HL-60 (cell line): ENCODE data around the gene KLHL25.

Source experiments
- DNase-seq, 2 experiments: peaks; one replicate each; pipeline ENCODE4 v3.0.0-alpha.2; 2010 to 2020; ENCODE audit warnings: low read depth in 1 of 2, low spot score in 1 of 2
- H3K27ac ChIP-seq: fragments of 250-450 bp; sonication (Bioruptor Pico); replicated peaks from 2 replicates; pipeline ENCODE4 v1.5.1; 2020; ENCODE audit warnings: mild to moderate bottlenecking, moderate library complexity
- H3K27me3 ChIP-seq: fragments of 250-450 bp; sonication (Bioruptor Pico); 2 replicates; pipeline ENCODE4 v1.5.1; 2021; ENCODE audit warnings: mild to moderate bottlenecking, moderate library complexity; ENCODE audit not compliant: insufficient read depth, poor library complexity, severe bottlenecking
- H3K4me3 ChIP-seq: replicated peaks from 2 replicates; pipeline ENCODE4 v1.5.1; 2011; ENCODE audit warnings: mild to moderate bottlenecking, control low read depth, low read length; ENCODE audit not compliant: insufficient read depth
- CTCF ChIP-seq: IDR thresholded peaks from one replicate; pipeline ENCODE4 v1.5.1; 2011; ENCODE audit warnings: low read length, control low read depth, inconsistent platforms; ENCODE audit not compliant: insufficient read depth
- GABPA ChIP-seq: IDR thresholded peaks from 2 replicates; pipeline ENCODE4 v1.6.1; 2012; ENCODE audit warnings: low read depth
- POLR2AphosphoS5 ChIP-seq: IDR thresholded peaks from 2 replicates; pipeline ENCODE4 v1.6.1; 2012; ENCODE audit warnings: low read depth
- SPI1 ChIP-seq: IDR thresholded peaks from 2 replicates; pipeline ENCODE4 v1.6.1; 2012; ENCODE audit warnings: low read depth, mild to moderate bottlenecking, borderline replicate concordance
- TF ChIP-seq, protein P1 (sequence below): IDR thresholded peaks from 2 replicates; pipeline ENCODE4 v1.6.1; 2012; ENCODE audit warnings: low read depth; ENCODE audit not compliant: insufficient replicate concordance

Gene KLHL25

DNA sequence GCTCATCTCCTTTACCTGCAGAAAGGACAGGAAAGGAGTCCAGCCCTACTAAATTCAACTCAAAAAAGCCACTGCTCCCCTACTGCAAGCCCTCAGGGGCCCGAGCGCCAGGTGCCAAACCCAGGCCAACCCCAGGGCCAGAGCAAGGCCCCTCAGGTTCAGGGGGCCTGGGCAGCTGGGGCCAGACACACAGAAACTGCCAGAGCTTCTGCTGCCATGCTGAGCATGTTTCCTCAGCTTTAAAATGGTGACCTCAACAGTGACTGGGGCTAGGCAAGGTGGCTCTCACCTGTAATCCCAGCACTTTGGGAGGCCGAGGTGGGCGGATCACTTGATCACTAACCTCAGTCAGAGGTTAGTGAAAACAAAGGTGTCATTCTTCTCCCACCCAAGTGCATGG, 38.8 kb downstream of the KLHL25 start:
- no peak for DNase-seq
- no peak overlapping the region for H3K27ac ChIP-seq
- no peak overlapping the region for H3K4me3 ChIP-seq
- TF ChIP-seq GABPA (no peak), CTCF (no peak), POLR2AphosphoS5 (no peak), SPI1 (no peak)
- TF ChIP-seq, protein P1, sequence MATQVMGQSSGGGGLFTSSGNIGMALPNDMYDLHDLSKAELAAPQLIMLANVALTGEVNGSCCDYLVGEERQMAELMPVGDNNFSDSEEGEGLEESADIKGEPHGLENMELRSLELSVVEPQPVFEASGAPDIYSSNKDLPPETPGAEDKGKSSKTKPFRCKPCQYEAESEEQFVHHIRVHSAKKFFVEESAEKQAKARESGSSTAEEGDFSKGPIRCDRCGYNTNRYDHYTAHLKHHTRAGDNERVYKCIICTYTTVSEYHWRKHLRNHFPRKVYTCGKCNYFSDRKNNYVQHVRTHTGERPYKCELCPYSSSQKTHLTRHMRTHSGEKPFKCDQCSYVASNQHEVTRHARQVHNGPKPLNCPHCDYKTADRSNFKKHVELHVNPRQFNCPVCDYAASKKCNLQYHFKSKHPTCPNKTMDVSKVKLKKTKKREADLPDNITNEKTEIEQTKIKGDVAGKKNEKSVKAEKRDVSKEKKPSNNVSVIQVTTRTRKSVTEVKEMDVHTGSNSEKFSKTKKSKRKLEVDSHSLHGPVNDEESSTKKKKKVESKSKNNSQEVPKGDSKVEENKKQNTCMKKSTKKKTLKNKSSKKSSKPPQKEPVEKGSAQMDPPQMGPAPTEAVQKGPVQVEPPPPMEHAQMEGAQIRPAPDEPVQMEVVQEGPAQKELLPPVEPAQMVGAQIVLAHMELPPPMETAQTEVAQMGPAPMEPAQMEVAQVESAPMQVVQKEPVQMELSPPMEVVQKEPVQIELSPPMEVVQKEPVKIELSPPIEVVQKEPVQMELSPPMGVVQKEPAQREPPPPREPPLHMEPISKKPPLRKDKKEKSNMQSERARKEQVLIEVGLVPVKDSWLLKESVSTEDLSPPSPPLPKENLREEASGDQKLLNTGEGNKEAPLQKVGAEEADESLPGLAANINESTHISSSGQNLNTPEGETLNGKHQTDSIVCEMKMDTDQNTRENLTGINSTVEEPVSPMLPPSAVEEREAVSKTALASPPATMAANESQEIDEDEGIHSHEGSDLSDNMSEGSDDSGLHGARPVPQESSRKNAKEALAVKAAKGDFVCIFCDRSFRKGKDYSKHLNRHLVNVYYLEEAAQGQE, result no peak
- H3K27me3 ChIP-seq, result no peaks in the 10 kb centered on the region

- H3K27me3 ChIP-seq, result no peaks in the 10 kb centered on the region
- TF ChIP-seq GABPA (no peak), POLR2AphosphoS5 (no peak), CTCF (no peak), SPI1 (no peak)
- TF ChIP-seq, protein P1, result no peak
- DNase-seq, result no peak
- H3K27ac ChIP-seq, result no peak overlapping the region
- no peak overlapping the region for H3K4me3 ChIP-seq
Measured at GRCh38 chr15:85755471-85755870, 39.3 kb downstream of the KLHL25 start.

DNA sequence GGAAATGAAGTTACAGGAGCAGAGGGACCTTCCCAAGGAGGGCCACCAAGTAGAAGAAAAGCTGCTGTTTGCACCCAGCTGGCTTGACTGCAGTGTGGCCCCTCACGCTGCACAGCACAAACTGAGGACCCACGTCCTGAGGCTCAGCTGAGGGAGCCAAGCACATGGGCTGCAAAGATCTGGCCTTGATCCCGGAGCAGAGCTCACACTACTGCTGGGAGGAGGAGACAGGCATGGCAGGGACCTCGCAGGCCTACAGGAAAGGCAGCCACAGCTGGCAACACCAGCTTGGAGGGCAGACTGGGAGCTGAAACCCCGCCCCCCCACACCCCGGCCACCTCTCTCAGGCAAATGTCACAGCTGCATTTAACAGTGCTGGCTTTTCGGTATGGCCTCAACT, 39.7 kb downstream of the KLHL25 start:
- DNase-seq, result no peak
- TF ChIP-seq CTCF (no peak), POLR2AphosphoS5 (no peak), GABPA (no peak), SPI1 (no peak)
- TF ChIP-seq, protein P1, result no peak
- no peak overlapping the region for H3K27ac ChIP-seq
- H3K4me3 ChIP-seq, result no peak overlapping the region
- H3K27me3 ChIP-seq, result no peaks in the 10 kb centered on the region
